Ectodermal cell (in vitro differentiated cells): Measurements from ENCODE around the gene CYS1. TPM values are rescaled to one million over a fixed set of nuclear protein-coding genes. Genes with fewer than 3 reads are reported as not detected.

Source experiments
- H3K27ac ChIP-seq: 2 replicates; pipeline ENCODE4 v1.7.0; 2013; ENCODE audit warnings: mild to moderate bottlenecking, low read depth, low read length; ENCODE audit not compliant: insufficient read depth, poor library complexity, severe bottlenecking
- H3K27me3 ChIP-seq: 2 replicates; pipeline ENCODE4 v1.7.0; 2013; ENCODE audit warnings: mild to moderate bottlenecking, low read length; ENCODE audit not compliant: insufficient read depth, control insufficient read depth, poor library complexity, severe bottlenecking
- H3K36me3 ChIP-seq: one replicate; pipeline ENCODE4 v1.7.0; 2013; ENCODE audit warnings: low read length; ENCODE audit not compliant: control insufficient read depth, insufficient read depth
- H3K4me1 ChIP-seq: one replicate; pipeline ENCODE4 v1.7.0; 2013; ENCODE audit warnings: low read length; ENCODE audit not compliant: control insufficient read depth, insufficient read depth
- H3K4me3 ChIP-seq: 2 replicates; pipeline ENCODE4 v1.7.0; 2013; ENCODE audit warnings: low read depth, low read length, control low read depth; ENCODE audit not compliant: insufficient read depth
- H3K9me3 ChIP-seq: 2 replicates; pipeline ENCODE4 v1.7.0; 2013; ENCODE audit warnings: mild to moderate bottlenecking, low read length, moderate library complexity; ENCODE audit not compliant: control insufficient read depth
- WGBS, 2 experiments: methylation state at CpG; one replicate each; pipeline ENCODE4 v1.1.7; 2013; ENCODE audit warnings: missing lambda C conversion rate in 2 of 2; 5-methylcytosine and 5-hydroxymethylcytosine counted together
- polyA plus RNA-seq, 4 experiments: library from polyadenylated mRNA; stranded (reverse); fragments of 50-300 nt; gene quantifications; one replicate each; pipeline ENCODE4 v1.2.3, GENCODE V29; 2013

CYS1 gene, protein sequence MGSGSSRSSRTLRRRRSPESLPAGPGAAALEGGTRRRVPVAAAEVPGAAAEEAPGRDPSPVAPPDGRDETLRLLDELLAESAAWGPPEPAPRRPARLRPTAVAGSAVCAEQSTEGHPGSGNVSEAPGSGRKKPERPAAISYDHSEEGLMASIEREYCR
- polyA plus RNA-seq (2013, experiment 1 of 4): 1.0 TPM
- polyA plus RNA-seq (2013, experiment 2 of 4): 0.28 TPM
- 0.43 TPM for polyA plus RNA-seq (2013, experiment 3 of 4)
- polyA plus RNA-seq (2013, experiment 4 of 4): 0.16 TPM

DNA sequence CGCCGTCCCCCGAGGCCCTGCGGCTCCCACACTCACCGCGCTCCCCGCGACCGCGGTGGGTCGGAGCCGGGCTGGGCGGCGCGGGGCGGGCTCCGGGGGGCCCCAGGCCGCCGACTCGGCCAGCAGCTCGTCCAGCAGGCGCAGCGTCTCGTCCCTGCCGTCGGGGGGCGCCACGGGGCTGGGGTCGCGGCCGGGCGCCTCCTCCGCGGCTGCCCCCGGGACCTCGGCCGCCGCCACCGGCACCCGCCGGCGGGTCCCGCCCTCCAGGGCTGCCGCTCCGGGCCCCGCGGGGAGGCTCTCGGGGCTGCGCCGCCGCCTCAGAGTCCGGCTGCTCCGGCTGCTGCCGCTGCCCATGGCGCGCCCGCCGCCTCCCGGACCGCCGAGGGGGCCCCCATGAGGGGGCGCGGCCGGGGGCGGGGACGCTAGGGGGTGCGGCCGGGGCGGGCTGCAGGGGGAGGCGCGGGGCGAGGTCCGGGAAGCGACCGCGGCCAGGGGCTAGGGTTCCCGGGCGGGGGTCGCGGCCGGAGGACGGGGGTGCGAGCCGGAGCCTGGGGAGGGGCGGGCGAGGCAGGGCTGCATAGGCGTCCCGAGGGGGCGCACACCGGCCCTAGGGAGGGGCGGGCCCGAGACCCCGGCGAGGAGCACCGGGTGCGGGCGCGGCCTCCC, at the start of gene CYS1:
Gene CYS1, minus strand, starts transcription at position 542 of the 666 bp plus-strand sequence. Its CDS starts 188 bp downstream, at position 354.
- WGBS, 2 experiments: 1% methylated on average over 98 of the region's 98 CpGs
- peaks cover 89% of the 10 kb centered on the region for H3K27me3 ChIP-seq
- H3K27ac ChIP-seq: no peak within 1 kb of the TSS
- H3K4me3 ChIP-seq: peak within 1 kb of the TSS; percentile 32
- H3K36me3 ChIP-seq: no peaks in the 10 kb centered on the region
- no peaks in the 10 kb centered on the region for H3K9me3 ChIP-seq
- H3K4me1 ChIP-seq: peaks cover 6% of the 10 kb centered on the region

DNA sequence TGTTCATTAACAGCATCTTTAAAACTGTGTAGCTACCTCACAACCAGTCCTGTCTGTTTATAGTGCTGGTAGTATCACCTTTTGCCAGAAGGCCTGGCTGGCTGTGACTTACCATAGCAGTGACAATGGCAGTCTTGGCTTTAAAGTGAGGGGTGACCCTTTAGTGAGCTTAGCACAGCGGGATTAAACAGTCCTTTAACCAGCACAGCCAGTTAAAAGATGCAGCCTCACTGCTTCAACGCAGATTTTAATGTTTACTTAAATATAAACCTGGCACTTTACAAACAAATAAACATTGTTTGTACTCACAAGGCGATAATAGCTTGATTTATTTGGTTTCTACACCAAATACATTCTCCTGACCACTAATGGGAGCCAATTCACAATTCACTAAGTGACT, 49.3 kb upstream of the CYS1 start:
- 96 to 97% methylated on average over 3 of the region's 3 CpGs for WGBS, 2 experiments
- Histone ChIP-seq H3K4me3 (no peak overlapping the region), H3K4me1 (peaks cover 5% of the 10 kb centered on the region), H3K27me3 (no peaks in the 10 kb centered on the region), H3K9me3 (no peaks in the 10 kb centered on the region), H3K36me3 (peaks cover 32% of the 10 kb centered on the region), H3K27ac (no peak overlapping the region)

DNA sequence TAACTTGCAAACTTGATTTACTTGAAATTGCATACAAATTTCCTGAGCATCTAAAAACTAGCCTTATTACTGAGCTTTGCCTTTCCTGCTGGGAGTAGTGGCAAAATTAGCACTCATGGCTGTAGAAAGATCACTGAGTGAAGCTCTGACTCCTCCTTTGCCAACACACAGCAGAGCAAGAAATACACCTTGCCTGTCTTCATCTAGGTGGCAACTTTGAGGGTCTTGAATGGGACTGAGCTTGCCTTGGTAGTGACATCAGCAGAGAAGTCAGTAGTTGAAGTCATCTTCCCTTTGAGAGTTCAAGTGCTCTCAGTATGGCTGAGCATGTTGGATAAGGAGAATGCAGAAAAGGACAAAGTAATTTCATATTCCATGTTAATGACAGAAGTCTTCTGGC, 48.2 kb upstream of the CYS1 start:
- Histone ChIP-seq H3K4me3 (no peak overlapping the region), H3K27ac (no peak overlapping the region), H3K27me3 (no peaks in the 10 kb centered on the region), H3K4me1 (peaks cover 5% of the 10 kb centered on the region), H3K9me3 (no peaks in the 10 kb centered on the region), H3K36me3 (peaks cover 32% of the 10 kb centered on the region)

DNA sequence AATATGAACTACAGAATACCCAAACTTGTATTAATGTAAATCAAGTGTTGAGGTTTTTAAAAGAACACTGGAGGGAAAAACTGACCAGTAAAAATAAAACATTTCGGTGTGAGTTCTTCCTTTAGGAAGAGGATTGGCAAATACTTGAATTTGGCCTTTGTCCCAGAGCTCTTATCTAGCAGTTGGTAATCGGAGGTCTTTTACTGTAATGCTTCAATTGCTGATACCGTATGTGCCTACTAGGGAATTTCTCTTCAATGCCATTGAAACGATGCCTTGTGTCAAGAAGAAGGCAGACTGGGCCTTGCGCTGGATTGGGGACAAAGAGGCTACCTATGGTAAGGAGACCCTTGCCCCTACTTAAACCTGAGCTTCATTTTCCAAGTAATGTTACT, 46.4 kb upstream of the CYS1 start:
- no peak overlapping the region for H3K27ac ChIP-seq
- H3K4me3 ChIP-seq: no peak overlapping the region
- WGBS, 2 experiments: 94 to 95% methylated on average over 5 of the region's 5 CpGs
- H3K9me3 ChIP-seq: no peaks in the 10 kb centered on the region
- no peaks in the 10 kb centered on the region for H3K27me3 ChIP-seq
- H3K4me1 ChIP-seq: peaks cover 5% of the 10 kb centered on the region
- peaks cover 32% of the 10 kb centered on the region for H3K36me3 ChIP-seq

DNA sequence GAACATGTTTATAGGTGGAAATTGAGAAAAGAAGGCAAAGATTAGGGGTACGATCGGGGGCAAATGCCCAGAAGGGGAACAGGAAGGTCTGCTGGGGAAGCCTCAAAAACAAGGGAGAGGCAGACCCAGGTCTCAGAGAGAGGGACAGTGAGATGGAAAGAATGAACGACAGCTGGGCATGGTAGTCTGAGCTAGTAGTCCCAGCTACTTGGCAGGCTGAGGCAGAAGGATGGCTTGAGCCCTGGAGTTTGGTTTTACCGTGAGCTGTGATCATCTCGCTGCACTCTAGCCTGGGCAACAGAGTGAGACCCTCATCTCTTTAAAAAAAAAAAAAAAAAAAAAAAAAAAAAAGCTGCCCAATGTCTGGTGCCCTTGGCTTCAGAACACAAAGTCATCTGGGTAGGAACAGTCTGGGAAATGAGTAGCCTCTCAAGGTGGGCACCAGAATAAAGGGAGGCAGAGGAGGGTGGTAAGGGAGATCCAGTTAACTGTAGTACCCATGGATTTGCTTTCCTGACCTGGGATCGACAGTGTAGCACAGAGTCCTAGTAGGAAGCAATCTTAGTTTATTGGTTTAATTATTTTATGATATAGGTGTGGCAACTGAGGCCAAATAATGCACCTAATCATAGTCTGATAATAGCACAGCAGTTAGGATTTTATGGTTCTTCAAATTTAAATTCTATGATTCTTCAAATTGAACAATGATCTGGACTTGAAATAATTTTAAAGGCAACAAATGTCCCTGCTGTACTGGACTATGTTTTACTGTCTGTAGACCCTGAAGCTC, 45.8 kb upstream of the CYS1 start:
- H3K9me3 ChIP-seq: no peaks in the 10 kb centered on the region
- H3K27ac ChIP-seq: no peak overlapping the region
- H3K4me1 ChIP-seq: peaks cover 5% of the 10 kb centered on the region
- no peak overlapping the region for H3K4me3 ChIP-seq
- H3K27me3 ChIP-seq: peaks cover 5% of the 10 kb centered on the region
- peaks cover 32% of the 10 kb centered on the region for H3K36me3 ChIP-seq
- WGBS, 2 experiments: 92 to 94% methylated on average over 6 of the region's 6 CpGs

DNA sequence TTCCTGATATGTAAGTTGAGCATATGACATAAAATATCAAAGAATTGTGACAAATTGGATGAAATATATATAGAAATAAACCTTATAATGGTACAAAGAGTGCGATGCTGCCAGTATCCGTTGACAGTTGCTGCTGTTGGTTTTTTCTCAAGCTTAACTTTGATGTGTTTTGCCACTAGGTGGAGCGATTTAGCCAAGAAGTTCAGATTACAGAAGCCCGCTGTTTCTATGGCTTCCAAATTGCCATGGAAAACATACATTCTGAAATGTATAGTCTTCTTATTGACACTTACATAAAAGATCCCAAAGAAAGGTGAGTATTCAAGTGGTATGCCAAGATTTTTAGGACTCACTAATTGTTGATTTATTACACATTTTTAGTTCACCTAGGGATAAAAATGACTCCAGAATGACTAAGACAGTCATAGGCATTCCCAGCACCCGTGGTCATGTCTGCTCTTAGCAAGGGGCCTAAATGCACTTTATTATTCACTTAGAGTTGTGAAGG, 44.4 kb upstream of the CYS1 start:
- Histone ChIP-seq H3K27me3 (peaks cover 8% of the 10 kb centered on the region), H3K4me1 (peaks cover 5% of the 10 kb centered on the region), H3K4me3 (peak overlapping the region; percentile 84), H3K27ac (no peak overlapping the region), H3K9me3 (no peaks in the 10 kb centered on the region), H3K36me3 (peaks cover 32% of the 10 kb centered on the region)
- 52% methylated on average over 5 of the region's 5 CpGs for WGBS, 2 experiments

DNA sequence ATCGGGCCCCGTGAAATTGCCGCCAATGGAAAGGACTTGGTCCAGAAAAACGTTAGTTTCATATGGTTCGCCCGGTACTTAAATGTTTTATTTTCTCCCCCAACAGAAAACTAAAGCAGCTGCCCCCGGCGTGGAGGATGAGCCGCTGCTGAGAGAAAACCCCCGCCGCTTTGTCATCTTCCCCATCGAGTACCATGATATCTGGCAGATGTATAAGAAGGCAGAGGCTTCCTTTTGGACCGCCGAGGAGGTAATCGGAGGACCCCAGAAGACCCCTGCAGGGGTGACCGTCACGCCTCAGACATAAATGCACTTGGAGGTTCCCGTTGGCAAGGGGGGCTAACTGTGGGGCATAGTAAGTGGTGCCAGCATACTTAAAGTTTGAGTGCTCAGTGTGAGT, 43.1 kb upstream of the CYS1 start:
- no peak overlapping the region for H3K27ac ChIP-seq
- no peaks in the 10 kb centered on the region for H3K9me3 ChIP-seq
- H3K4me1 ChIP-seq: peaks cover 5% of the 10 kb centered on the region
- 1% methylated on average over 18 of the region's 18 CpGs for WGBS, 2 experiments
- peaks cover 25% of the 10 kb centered on the region for H3K36me3 ChIP-seq
- H3K27me3 ChIP-seq: peaks cover 8% of the 10 kb centered on the region
- H3K4me3 ChIP-seq: peak overlapping the region; percentile 84

DNA sequence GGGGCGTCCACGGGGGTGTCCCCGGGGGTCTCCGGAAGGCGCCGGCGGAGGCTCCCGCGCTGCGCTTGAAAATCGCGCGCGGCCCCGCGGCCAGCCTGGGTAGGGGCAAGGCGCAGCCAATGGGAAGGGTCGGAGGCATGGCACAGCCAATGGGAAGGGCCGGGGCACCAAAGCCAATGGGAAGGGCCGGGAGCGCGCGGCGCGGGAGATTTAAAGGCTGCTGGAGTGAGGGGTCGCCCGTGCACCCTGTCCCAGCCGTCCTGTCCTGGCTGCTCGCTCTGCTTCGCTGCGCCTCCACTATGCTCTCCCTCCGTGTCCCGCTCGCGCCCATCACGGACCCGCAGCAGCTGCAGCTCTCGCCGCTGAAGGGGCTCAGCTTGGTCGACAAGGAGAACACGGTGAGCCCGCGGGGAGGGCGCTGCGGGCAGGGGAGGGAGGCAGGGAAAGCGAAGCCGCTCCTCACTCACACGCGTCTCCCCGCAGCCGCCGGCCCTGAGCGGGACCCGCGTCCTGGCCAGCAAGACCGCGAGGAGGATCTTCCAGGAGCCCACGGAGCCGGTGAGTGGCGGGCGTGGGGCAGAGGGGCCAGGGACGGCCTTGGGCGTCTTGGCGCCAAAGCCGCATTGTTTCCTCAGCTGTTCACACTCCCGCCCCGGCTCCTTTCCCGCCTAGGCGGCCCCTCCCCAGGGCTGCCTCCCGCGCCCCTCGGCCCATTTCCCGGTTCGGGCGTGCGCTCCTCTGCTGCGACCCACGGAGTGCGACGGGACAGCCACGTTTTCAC, 42.5 kb upstream of the CYS1 start, which contains the start of gene RRM2:
Gene RRM2, plus strand, starts transcription at position 240 of the 781 bp plus-strand sequence. Its CDS starts 60 bp downstream, at position 300.
- Histone ChIP-seq H3K36me3 (peaks cover 25% of the 10 kb centered on the region), H3K27me3 (peaks cover 8% of the 10 kb centered on the region), H3K4me3 (peak within 1 kb of the TSS; percentile 84), H3K27ac (peak within 1 kb of the TSS; percentile 84), H3K4me1 (peaks cover 5% of the 10 kb centered on the region), H3K9me3 (no peaks in the 10 kb centered on the region)
- 0% methylated on average over 81 of the region's 81 CpGs for WGBS, 2 experiments

DNA sequence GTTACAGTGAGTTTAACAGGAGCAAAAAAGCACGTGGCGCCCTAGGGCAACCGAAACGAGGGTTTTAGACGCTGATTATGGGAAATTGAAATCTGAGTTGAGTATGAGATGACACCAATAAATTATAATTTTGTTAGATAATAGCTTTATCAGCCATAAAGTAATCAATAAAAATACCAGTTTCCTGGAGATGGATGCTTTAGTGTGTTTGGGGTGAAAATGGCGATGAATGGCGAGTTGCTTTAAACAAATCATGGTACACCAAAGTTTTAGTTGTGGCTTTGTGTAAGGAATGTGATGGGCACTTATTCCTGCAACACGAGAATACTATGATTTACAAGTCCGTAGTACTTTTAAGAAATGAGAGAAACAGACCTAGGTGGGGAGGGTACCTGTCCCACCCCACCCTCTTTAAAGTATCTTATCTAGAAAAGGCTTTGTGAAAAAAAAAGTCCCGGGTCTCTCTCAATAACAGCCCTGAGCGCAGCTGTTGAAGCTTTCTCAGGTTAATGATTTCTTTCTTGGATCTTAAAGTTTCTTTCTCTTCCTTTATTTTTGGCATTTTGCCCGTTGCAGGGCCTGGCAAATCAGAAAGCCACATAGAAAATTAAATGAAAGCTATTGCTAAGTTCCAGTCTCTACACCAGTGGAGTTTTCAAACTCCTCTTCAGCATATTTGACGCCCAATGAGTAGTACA, 40.8 kb upstream of the CYS1 start:
- H3K27me3 ChIP-seq: peaks cover 8% of the 10 kb centered on the region
- WGBS, 2 experiments: 11 to 14% methylated on average over 12 of the region's 13 CpGs

More for the DNA sequence above, 40.8 kb upstream of the CYS1 start:
- Histone ChIP-seq H3K4me1 (peaks cover 5% of the 10 kb centered on the region), H3K9me3 (no peaks in the 10 kb centered on the region), H3K4me3 (peak overlapping the region; percentile 84), H3K27ac (peak overlapping the region; percentile 67), H3K36me3 (peaks cover 12% of the 10 kb centered on the region)
